ENCODE data around the gene TMCO4. TPM values are rescaled to one million over a fixed set of nuclear protein-coding genes. Genes with fewer than 3 reads are reported as not detected.

TMCO4 gene
- total RNA-seq, 1 donor from 2014 or later, result 0.31 TPM

DNA sequence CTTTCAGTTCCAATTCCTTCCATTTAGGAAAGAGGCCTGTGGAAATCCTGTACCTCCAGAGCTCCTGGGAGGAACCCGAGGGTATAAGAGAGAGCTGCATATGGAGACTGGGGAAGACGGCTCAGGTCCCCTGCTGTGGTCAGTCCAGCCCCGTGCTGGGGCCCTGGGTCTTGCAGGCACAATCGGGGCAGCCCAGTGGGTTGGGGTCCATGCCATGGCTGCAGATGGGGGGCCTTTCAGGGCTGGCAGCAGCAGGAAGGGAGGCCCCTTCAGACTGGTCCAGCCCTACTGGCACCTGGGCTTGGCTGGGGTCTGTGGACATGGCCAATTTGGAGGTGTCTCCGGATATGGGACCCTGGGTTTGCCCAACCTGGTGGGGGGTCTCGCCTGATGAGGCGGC lies 116.8 kb downstream of the TMCO4 start:
- no peak for DNase-seq

DNA sequence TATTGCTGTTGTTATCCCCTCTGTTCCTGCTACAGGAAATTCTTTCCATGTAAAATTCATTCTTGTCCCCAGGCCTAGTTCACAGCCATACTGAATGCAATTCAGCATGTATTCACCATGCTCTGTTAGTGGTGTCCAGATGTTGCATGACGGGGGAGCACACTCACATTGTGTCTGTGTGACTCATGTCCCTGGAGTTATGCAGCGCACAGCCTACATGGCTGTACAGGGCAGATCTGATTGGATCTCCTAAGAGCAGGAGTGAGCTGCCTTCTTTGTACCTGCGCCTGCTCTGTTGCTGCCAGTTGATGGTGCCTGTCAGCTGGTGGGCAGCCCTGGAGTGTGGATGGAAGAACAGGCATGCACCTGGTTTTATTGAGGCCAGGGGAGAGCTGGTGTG lies 117.5 kb downstream of the TMCO4 start:
- DNase-seq, result no peak

DNA sequence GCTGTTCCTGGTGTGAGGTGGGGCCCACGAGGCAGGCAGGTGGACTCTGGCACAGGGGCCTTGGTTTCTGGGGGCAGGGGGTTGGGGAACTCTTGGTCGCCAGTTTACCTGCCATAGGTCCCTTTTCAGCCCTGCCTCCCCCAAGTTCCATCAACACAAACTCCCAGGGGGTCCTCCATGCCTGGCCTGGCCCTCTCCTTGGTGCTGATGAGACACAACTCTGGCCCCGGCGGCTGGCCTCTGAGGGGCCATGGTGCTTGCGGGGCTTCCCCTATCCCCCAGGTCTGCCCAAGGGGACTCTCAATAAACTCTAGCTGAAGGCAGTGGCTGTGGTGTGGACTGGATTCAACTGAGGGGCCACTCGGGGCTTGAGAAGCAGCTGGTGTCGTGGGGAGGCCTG lies 119.1 kb downstream of the TMCO4 start:
- no peak for DNase-seq

- DNase-seq, result no peak
These were observed 120.0 kb downstream of the TMCO4 start for GRCh38 chr1:19679691-19680090.

DNA sequence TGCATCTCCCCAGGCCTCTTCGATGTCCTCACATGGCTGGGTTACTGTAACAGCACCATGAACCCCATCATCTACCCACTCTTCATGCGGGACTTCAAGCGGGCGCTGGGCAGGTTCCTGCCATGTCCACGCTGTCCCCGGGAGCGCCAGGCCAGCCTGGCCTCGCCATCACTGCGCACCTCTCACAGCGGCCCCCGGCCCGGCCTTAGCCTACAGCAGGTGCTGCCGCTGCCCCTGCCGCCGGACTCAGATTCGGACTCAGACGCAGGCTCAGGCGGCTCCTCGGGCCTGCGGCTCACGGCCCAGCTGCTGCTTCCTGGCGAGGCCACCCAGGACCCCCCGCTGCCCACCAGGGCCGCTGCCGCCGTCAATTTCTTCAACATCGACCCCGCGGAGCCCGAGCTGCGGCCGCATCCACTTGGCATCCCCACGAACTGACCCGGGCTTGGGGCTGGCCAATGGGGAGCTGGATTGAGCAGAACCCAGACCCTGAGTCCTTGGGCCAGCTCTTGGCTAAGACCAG lies 120.7 kb downstream of the TMCO4 start:
- DNase-seq, result no peak

DNA sequence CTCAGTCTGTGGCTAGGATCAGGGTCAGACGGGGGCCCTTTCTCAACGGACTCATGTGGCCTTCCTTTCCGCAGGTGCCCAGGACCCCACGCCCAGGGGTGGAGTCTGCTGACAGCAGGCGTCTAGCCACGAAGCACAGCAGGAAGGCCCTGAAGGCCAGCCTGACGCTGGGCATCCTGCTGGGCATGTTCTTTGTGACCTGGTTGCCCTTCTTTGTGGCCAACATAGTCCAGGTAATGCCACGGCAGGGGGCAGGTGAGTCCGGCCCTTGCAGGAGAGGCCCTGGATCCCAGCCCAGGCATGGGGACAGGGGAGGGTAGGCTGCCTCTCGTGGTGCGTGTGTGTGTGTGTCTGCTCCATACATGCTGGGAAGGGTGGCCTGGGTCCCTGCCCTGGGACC lies 121.2 kb downstream of the TMCO4 start:
- no peak for DNase-seq

- no peak for DNase-seq
These were observed 123.2 kb downstream of the TMCO4 start for GRCh38 chr1:19676438-19676922.

DNA sequence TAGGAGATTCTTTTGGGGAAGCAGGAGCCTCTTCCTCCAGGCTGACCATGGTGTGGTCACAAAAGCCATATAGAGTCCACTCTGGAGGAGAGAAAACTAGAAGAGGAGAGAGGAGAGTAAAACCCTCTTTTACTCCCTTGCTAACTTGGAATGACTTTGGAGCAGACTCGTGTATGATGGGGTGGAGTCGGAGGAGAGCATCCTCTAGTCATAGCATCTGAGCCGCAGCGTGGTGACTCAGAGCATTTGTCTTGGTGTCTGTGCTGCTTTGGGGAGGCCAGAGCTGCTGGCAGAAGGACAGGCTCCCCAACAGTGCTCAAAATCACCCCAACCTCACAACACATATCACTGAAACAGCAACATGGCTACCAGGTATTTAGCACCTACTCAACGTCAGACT lies 123.9 kb downstream of the TMCO4 start:
- no peak for DNase-seq

DNA sequence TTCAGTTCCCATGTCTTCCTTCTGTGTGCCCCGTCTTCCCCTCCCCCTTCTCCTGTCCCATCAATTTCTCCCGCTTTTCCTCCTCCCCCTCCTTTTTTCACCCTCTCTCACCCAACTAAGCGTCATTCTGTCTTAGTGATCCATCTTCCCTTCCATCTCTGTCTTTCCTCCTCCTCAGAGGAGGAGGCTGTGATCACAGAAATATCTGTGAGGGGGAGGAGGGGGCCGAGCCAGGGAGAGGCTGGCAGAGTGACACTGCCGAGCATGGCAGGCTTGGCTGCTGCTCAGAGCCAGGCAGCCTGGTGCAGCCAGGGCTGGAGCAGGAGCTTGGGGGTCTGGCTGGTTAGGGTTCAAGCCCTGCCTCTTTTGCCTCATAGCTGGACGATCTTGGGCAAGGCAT lies 127.5 kb downstream of the TMCO4 start:
- no peak for DNase-seq

GRCh38 chr1:19670787-19671186 lies 128.9 kb downstream of the TMCO4 start:
- no peak for DNase-seq

GRCh38 chr1:19668888-19669287 lies 130.8 kb downstream of the TMCO4 start:
- no peak for DNase-seq

GRCh38 chr1:19665496-19666465 lies 133.9 kb downstream of the TMCO4 start:
- DNase-seq, result no peak

- DNase-seq, result no peak
These were observed 134.6 kb downstream of the TMCO4 start for GRCh38 chr1:19665186-19665495.

DNA sequence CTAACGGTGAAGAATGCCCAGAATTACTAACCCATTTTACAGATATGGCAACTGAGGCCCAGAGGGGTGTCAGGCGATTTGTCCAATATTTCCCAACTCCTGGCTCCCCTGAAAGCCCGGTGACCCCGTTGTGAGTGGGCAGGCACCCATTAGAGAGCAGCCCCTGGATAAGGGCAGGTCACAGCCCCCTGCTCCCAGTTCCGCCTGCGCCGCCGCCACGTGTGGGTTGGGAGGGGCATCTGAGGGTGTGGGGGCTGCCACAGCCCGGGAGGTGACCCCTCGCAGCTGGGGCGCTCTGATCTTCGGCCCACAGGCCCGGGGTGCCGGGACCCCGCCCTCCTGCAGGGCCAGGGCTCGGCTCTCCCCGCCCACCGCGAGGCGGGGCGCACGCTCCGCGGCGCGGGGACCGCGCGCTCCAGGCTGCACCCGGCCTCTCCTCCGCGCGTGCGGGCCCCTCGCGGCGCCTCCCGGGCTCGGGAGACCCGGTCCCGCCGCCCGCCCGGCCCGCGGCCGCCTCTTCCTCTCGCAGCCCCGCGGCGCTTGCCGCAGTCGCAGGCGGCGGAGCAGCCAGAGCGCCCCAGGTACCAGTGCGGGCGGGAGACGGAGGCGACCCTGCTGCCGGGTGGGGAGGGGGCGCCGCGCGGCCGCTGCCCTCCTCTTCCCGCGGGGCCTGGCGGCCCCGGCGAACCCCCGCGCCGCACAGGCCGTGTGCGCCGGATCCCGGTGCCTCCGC lies 135.1 kb downstream of the TMCO4 start, which contains the start of gene HTR6:
Gene HTR6, plus strand, starts transcription at position 423 of the 733 bp plus-strand sequence. CDS start 879 bp downstream, outside the sequence.
- DNase-seq, result no peak

- DNase-seq, result no peak
These were observed 137.4 kb downstream of the TMCO4 start for GRCh38 chr1:19662313-19662712.

DNA sequence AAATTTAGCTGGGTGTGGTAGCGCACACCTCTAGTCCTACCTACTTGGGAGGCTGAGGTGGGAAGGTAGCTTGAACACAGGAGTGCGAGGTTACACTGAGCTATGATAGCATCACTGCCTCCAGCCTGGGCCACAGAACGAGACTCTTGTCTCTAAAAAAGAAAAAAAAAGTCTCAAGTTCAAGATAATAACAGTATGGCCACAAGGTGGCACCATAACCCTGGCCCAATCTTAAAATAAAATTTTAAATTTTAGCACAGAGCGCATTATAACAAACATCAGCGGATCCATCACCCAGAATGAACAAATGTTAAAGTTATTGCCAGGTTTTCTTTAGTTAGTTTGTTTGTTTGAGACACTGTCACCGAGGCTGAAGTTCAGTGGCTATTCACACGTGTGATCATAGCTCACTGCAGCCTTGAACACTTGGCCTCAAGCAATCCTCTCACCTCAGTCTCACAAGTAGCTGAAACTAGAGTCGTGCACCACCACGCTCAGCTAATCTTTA lies 137.9 kb downstream of the TMCO4 start:
- no peak for DNase-seq

DNA sequence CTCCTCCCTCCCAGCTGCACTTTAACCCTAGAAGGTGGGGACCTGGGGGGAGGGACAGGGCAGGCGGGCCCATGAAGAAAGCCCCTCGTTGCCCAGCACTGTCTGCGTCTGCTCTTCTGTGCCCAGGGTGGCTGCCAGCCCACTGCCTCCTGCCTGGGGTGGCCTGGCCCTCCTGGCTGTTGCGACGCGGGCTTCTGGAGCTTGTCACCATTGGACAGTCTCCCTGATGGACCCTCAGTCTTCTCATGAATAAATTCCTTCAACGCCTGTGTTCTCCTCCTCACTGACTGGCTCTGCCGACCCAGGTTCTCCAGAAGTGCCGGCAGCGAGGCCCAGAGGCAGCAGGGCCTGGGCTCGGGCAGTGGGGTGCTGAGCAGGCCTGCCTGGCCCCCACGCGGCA lies 141.5 kb downstream of the TMCO4 start:
- DNase-seq, result no peak

- no peak for DNase-seq
These were observed 142.2 kb downstream of the TMCO4 start for GRCh38 chr1:19657511-19657910.

DNA sequence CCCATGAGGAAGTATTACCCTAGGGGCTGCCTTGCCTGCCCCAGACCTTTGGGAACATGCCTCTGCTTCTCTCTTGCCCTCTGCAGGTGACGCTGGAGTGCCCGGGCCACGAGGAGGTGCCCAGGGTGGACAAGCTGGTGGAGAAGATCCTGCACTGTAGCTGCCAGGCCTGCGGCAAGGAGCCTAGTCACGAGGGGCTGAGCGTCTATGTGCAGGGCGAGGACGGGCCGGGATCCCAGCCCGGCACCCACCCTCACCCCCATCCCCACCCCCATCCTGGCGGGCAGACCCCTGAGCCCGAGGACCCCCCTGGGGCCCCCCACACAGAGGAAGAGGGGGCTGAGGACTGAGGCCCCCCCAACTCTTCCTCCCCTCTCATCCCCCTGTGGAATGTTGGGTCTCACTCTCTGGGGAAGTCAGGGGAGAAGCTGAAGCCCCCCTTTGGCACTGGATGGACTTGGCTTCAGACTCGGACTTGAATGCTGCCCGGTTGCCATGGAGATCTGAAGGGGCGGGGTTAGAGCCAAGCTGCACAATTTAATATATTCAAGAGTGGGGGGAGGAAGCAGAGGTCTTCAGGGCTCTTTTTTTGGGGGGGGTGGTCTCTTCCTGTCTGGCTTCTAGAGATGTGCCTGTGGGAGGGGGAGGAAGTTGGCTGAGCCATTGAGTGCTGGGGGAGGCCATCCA lies 142.8 kb downstream of the TMCO4 start:
- no peak for DNase-seq

DNA sequence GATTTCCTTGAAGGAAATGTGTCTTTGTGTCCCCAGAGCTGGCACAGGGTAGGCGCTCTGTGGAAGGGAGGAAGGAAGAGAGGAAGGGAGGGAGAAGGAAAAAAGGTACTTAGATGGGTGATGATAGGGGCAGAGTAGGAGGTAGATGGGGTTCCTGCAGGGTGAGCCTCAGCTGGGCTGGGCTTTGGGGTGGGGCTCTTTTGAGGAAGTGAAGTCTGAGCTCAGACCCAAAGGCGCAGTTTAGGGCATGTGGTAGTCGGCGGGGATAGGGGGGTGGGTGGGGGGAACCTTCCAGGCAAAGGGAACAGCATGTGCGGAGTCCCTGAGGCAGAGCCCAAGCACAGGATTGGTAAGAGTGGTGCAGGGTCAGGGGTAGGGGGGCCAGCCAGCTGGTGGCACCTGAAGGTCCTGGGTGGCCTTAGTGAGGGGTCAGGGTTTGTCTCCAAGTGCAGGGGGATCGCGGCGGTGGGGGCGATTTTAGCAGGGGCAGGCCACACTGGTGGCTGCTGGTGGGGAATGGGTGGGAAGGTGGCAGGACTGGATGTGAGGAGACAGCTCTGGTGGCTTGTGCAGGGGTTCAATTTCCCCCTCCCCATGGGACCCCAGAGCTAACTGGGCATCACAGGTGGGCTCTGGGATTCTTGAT lies 143.5 kb downstream of the TMCO4 start:
- no peak for DNase-seq

DNA sequence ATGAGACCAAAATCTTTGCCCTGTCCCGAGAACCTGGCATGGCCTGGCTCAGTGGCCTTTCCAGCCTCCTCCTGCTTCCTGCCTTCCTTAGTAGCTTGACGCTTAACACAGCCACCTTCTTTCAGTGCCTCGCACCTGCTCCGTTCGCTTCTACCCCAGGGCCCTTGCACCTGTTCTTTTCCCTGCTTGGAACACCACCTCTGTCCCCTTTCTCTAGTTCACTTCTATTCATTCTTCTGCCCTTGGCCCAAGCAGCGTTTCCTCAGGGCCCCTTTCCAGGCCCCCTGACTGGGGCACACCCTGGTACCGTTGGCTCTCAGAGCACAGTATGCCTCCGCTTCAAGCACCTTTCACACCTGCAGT lies 144.0 kb downstream of the TMCO4 start:
- DNase-seq, result no peak
